ENCODE results near the gene KIAA1755.

The KIAA1755 gene

DNA sequence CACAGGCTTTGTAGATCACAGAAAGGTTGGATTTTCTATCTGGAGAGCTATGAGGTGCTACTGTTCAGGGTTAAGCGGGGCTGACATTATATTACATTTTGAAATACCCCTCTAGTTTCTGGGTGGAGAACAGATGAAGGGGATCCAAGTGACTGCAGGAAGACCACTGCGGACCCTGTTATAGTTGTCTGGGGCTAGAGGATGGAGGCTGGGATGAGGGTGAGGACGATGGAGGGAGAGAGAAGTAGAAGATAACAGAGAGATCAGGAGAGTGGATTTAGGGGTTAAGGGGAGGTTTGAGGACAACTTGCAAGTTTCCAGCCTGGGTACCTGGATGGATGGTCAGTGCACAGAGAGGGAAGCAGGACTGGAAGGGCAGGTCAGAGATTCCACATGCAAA, 52.0 kb downstream of the KIAA1755 start:
- Histone ChIP-seq H3F3A (ENCODE audit: low read depth) (no peaks in the 10 kb centered on the region), H3K79me2 (ENCODE audit: insufficient read depth, low read length) (no peaks in the 10 kb centered on the region), H3K4me2 (ENCODE audit: low read depth, low read length, poor library complexity, severe bottlenecking) (no peak overlapping the region), H3K4me3 (ENCODE audit: low read length, poor library complexity, severe bottlenecking) (no peak overlapping the region), H2AFZ (ENCODE audit: low read length) (no peak overlapping the region), H4K20me1 (ENCODE audit: insufficient read depth, low read length, poor library complexity, severe bottlenecking) (no peaks in the 10 kb centered on the region), H3K27me3 (ENCODE audit: insufficient read depth, low read length, poor library complexity, severe bottlenecking) (no peaks in the 10 kb centered on the region), H3K4me1 (ENCODE audit: insufficient read depth, low read length, poor library complexity, severe bottlenecking) (no peaks in the 10 kb centered on the region), H3K36me3 (ENCODE audit: insufficient read depth, low read length) (no peaks in the 10 kb centered on the region), H3K9me3 (ENCODE audit: insufficient read depth, low read depth, low read length) (no peaks in the 10 kb centered on the region), H3K9ac (ENCODE audit: low read depth, low read length, poor library complexity, severe bottlenecking) (no peak overlapping the region), H3K9me2 (replicated peaks; ENCODE audit: low read depth, low read length) (no peaks in the 10 kb centered on the region)
- TF ChIP-seq EZH2phosphoT487 (IDR thresholded peaks at IDR 0.05; ENCODE audit: borderline replicate concordance) = no peak
- no peak for TF ChIP-seq CTCF (conservative IDR thresholded peaks at IDR 0.05; ENCODE audit: low read length)

DNA sequence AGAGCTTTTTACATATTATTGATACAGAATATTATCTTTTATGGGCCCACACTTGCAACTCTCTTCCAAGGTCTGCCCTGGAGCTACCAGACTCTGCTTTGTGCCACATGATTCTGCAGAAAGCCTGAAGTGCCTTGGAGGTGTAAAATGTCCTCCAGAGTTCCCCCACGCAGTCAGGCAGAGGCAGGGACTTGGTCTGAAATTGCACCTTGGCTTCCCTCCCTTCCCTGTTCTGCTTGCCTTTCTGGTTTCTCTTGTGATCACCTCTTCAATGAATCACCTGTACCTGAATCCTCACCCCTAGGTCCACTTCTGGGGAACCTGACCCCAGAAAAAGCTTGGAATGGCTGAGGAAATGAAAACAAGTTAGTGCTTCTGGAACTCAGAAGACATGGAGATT, 52.4 kb downstream of the KIAA1755 start:
- H3K4me1 ChIP-seq (ENCODE audit: insufficient read depth, low read length, poor library complexity, severe bottlenecking) = no peaks in the 10 kb centered on the region
- TF ChIP-seq EZH2phosphoT487 (IDR thresholded peaks at IDR 0.05; ENCODE audit: borderline replicate concordance) (no peak), CTCF (conservative IDR thresholded peaks at IDR 0.05; ENCODE audit: low read length) (no peak)
- H3K36me3 ChIP-seq (ENCODE audit: insufficient read depth, low read length) = no peaks in the 10 kb centered on the region
- H3K9me3 ChIP-seq (ENCODE audit: insufficient read depth, low read depth, low read length) = no peaks in the 10 kb centered on the region
- no peak overlapping the region for H2AFZ ChIP-seq (ENCODE audit: low read length)
- H3F3A ChIP-seq (ENCODE audit: low read depth) = no peaks in the 10 kb centered on the region
- H3K27me3 ChIP-seq (ENCODE audit: insufficient read depth, low read length, poor library complexity, severe bottlenecking) = no peaks in the 10 kb centered on the region
- H4K20me1 ChIP-seq (ENCODE audit: insufficient read depth, low read length, poor library complexity, severe bottlenecking) = no peaks in the 10 kb centered on the region
- no peak overlapping the region for H3K9ac ChIP-seq (ENCODE audit: low read depth, low read length, poor library complexity, severe bottlenecking)
- H3K79me2 ChIP-seq (ENCODE audit: insufficient read depth, low read length) = no peaks in the 10 kb centered on the region
- no peak overlapping the region for H3K4me3 ChIP-seq (ENCODE audit: low read length, poor library complexity, severe bottlenecking)
- no peak overlapping the region for H3K4me2 ChIP-seq (ENCODE audit: low read depth, low read length, poor library complexity, severe bottlenecking)
- no peaks in the 10 kb centered on the region for H3K9me2 ChIP-seq (replicated peaks; ENCODE audit: low read depth, low read length)

GRCh38 chr20:38207621-38208020, 52.9 kb downstream of the KIAA1755 start:
- H3K9me3 ChIP-seq (ENCODE audit: insufficient read depth, low read depth, low read length) = no peaks in the 10 kb centered on the region
- no peak overlapping the region for H3K9ac ChIP-seq (ENCODE audit: low read depth, low read length, poor library complexity, severe bottlenecking)
- no peaks in the 10 kb centered on the region for H3K9me2 ChIP-seq (replicated peaks; ENCODE audit: low read depth, low read length)
- TF ChIP-seq CTCF (conservative IDR thresholded peaks at IDR 0.05; ENCODE audit: low read length) = no peak
- TF ChIP-seq EZH2phosphoT487 (IDR thresholded peaks at IDR 0.05; ENCODE audit: borderline replicate concordance) = no peak
- H3K79me2 ChIP-seq (ENCODE audit: insufficient read depth, low read length) = no peaks in the 10 kb centered on the region
- H3F3A ChIP-seq (ENCODE audit: low read depth) = no peaks in the 10 kb centered on the region
- H3K27me3 ChIP-seq (ENCODE audit: insufficient read depth, low read length, poor library complexity, severe bottlenecking) = no peaks in the 10 kb centered on the region
- H3K4me3 ChIP-seq (ENCODE audit: low read length, poor library complexity, severe bottlenecking) = no peak overlapping the region
- H4K20me1 ChIP-seq (ENCODE audit: insufficient read depth, low read length, poor library complexity, severe bottlenecking) = no peaks in the 10 kb centered on the region
- no peak overlapping the region for H3K4me2 ChIP-seq (ENCODE audit: low read depth, low read length, poor library complexity, severe bottlenecking)
- H3K36me3 ChIP-seq (ENCODE audit: insufficient read depth, low read length) = no peaks in the 10 kb centered on the region
- no peak overlapping the region for H2AFZ ChIP-seq (ENCODE audit: low read length)
- no peaks in the 10 kb centered on the region for H3K4me1 ChIP-seq (ENCODE audit: insufficient read depth, low read length, poor library complexity, severe bottlenecking)
